ENCODE data around the gene SULT2A1.

Gene SULT2A1

DNA sequence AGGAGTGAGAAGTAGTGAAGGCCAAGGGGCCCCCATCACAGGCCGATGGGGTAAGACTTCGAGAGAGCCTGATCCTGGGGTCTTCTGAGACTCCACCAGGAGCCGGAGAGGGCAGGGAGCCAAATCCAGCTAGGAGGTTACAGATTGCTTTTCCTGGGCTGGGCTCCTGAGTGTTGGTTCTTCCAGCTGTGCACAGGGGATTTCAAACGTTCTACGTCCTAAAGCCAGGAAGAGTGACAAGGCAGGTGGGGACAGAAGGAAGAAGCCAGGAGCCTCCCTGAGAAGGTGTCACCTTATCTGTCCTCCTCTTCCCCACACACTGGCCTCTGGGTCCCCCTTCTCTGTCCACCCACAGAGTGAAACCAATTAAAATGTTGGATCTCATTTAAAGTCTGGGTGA is 43.2 kb downstream of the SULT2A1 start:
- TF ChIP-seq, protein P1, sequence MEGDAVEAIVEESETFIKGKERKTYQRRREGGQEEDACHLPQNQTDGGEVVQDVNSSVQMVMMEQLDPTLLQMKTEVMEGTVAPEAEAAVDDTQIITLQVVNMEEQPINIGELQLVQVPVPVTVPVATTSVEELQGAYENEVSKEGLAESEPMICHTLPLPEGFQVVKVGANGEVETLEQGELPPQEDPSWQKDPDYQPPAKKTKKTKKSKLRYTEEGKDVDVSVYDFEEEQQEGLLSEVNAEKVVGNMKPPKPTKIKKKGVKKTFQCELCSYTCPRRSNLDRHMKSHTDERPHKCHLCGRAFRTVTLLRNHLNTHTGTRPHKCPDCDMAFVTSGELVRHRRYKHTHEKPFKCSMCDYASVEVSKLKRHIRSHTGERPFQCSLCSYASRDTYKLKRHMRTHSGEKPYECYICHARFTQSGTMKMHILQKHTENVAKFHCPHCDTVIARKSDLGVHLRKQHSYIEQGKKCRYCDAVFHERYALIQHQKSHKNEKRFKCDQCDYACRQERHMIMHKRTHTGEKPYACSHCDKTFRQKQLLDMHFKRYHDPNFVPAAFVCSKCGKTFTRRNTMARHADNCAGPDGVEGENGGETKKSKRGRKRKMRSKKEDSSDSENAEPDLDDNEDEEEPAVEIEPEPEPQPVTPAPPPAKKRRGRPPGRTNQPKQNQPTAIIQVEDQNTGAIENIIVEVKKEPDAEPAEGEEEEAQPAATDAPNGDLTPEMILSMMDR (conservative IDR thresholded peaks at IDR 0.05; ENCODE audit: low read depth, low read length), result no peak
- no peak overlapping the region for H3K4me3 ChIP-seq (ENCODE audit: low read length)
- DNase-seq (ENCODE audit: low read depth), result no peak

DNA sequence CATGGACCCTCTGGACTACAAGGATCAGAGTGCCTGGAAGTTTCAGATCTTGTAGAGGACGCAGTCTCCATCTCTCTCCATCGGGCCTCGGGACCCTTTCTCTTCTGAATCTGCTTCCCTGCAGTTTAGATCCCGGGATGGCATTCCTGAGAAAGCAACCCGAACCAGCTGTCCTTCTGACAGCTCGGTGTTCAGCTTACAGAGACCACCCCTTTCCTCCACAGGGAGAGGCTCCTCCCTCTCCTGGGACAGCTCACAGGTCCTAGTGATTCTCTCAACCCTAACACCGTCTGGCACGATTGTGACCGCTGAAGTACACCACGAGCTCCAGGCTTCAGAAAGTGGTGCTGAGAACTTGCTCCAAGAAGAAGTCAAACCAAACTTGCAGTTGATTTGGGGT is 46.2 kb downstream of the SULT2A1 start:
- H3K4me3 ChIP-seq (ENCODE audit: low read length), result no peak overlapping the region
- DNase-seq (ENCODE audit: low read depth), result peak; percentile 70
- TF ChIP-seq, protein P1 (conservative IDR thresholded peaks at IDR 0.05; ENCODE audit: low read depth, low read length), result no peak

DNA sequence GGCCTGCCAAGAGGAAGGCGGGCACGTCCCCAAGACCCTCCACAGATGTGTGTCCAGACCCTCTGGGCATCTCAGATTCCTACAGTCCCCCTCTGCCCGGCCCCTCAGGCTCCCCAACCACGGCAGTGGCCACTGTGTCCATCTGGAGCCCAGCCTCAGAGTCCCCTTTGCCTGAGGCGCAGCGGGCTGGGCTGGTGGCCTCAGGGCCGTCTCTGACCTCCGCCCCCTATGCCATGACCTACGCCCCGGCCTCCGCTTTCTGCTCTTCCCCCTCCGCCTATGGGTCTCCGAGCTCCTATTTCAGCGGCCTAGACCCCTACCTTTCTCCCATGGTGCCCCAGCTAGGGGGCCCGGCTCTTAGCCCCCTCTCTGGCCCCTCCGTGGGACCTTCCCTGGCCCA is 46.7 kb downstream of the SULT2A1 start:
- no peak overlapping the region for H3K4me3 ChIP-seq (ENCODE audit: low read length)
- TF ChIP-seq, protein P1 (conservative IDR thresholded peaks at IDR 0.05; ENCODE audit: low read depth, low read length), result no peak
- no peak for DNase-seq (ENCODE audit: low read depth)

DNA sequence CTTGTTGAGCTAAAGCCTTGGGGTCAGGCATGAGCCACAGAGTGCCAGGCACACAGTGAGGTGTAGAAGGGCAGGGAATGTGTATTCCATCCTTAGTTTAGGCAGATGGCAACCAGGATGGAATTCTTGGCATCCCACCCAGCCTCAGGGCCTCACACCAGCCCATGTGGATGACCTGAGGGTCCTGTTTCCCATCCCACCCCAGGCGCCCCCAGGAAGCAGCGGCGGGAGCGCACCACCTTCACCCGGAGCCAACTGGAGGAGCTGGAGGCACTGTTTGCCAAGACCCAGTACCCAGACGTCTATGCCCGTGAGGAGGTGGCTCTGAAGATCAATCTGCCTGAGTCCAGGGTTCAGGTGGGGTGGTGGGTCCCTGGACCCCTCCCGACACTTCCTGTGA is 50.1 kb downstream of the SULT2A1 start:
- TF ChIP-seq, protein P1 (conservative IDR thresholded peaks at IDR 0.05; ENCODE audit: low read depth, low read length), result no peak
- no peak overlapping the region for H3K4me3 ChIP-seq (ENCODE audit: low read length)

DNA sequence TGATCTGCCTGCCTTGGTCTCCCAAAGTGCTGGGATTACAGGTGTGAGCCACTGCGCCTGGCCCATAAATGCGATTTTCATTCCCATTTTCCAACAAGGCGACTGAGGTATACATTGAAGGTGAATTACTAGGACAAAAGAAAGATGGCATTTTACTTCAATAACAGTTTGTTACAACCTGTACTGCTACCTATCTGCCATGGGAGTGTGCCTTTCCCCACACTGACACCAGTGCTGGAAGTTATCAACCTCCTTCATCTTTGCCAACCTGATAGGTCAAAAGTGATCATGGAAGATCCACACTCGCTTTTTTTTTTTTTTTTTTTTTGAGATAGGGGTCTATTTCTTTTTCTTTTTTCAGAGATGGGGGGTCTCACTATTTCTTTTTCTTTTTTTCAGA is 53.4 kb downstream of the SULT2A1 start:
- TF ChIP-seq, protein P1 (conservative IDR thresholded peaks at IDR 0.05; ENCODE audit: low read depth, low read length), result peak; percentile 2
- no peak for DNase-seq (ENCODE audit: low read depth)
- no peak overlapping the region for H3K4me3 ChIP-seq (ENCODE audit: low read length)

More for the DNA sequence above, 50.1 kb downstream of the SULT2A1 start:
- DNase-seq (ENCODE audit: low read depth), result no peak

DNA sequence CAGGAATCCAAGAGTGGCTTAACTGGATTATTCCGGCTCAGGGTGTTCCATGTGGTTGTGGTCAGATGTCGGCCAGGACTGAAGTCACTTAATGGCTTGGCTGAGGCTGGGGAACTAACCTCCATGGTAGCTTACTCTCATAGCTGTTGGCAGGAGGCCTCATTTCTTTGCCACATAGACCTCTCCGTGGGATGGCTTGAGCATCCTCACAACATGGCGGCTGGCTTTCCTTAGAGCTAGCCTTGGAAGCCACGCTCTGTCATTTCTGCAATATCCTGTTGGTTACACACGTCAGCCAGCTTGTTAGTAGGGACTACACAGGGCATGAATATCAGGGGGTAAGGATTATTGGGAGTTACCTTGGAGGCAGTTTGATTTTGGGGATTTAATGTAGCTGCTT is 59.3 kb downstream of the SULT2A1 start:
- H3K4me3 ChIP-seq (ENCODE audit: low read length), result no peak overlapping the region
- TF ChIP-seq, protein P1 (conservative IDR thresholded peaks at IDR 0.05; ENCODE audit: low read depth, low read length), result no peak
- no peak for DNase-seq (ENCODE audit: low read depth)

DNA sequence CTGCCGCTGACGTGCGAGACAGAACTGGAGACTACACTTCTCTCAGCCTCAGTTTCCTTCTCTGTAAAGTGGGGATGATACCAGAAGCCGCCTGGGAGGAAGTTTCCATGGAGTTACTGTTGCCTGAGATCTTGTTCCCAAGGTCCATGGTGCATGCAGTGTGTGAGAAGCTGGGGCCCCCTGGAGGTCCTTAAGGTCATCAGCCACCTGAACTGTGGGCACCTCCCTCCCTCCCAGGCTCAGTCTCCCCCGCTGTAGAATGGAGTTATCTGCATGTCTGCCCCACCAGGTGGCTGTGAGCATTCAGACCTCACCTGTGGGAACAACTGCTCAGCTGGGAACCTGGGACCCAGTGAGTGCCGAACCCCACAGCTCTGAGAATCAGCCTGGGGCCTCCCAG is 61.7 kb downstream of the SULT2A1 start:
- H3K4me3 ChIP-seq (ENCODE audit: low read length), result no peak overlapping the region
- TF ChIP-seq, protein P1 (conservative IDR thresholded peaks at IDR 0.05; ENCODE audit: low read depth, low read length), result no peak
- DNase-seq (ENCODE audit: low read depth), result no peak
